ENCODE results near the gene KLHL3.
A peak's percentile ranks its signal among the peaks of the same experiment; 100 is the strongest.
"Not testable (repeated sequence)": the region's sequence is repeated elsewhere in the genome, so short reads cannot be mapped to it uniquely, and the experiment has no call there.

The KLHL3 gene

DNA sequence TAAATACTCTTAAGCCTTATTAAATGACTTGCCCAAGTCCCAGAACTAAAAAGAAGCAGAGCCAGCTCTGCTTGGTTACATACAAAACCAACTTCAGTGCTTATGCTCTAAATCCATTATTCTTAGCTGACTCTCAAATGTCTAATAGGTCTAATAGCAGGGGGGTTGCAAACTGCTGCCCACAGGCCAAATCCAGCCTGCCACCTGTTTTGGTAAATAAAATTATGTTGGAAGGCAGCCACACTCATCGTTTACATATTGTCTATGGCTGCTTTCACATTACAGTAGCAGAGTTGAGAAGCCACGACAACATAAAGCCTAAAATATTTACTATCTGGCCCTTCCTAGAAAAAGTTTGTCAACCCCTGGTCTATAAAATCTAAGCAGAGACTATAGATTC, 69.0 kb downstream of the KLHL3 start:
- DNase-seq (ENCODE audit: low read depth): no peak

DNA sequence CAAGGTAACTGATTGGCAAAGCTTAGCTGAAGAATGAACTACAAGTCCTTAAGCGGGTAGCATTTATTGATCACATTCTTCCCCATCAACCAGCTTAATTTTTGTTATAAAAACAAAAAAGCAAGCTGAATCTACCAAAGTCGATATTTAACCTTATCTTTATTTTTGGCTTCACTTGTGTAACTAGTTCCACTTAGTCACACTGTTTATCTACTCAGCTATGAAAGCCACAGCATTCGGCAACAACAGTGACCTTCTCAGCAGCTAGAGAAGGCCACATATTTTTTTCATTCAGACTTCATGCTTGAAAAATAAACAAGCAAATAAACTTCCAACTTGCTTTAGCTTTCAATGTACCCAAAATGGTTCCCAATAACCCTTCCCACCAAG, 69.4 kb downstream of the KLHL3 start:
- DNase-seq (ENCODE audit: low read depth): no peak

DNA sequence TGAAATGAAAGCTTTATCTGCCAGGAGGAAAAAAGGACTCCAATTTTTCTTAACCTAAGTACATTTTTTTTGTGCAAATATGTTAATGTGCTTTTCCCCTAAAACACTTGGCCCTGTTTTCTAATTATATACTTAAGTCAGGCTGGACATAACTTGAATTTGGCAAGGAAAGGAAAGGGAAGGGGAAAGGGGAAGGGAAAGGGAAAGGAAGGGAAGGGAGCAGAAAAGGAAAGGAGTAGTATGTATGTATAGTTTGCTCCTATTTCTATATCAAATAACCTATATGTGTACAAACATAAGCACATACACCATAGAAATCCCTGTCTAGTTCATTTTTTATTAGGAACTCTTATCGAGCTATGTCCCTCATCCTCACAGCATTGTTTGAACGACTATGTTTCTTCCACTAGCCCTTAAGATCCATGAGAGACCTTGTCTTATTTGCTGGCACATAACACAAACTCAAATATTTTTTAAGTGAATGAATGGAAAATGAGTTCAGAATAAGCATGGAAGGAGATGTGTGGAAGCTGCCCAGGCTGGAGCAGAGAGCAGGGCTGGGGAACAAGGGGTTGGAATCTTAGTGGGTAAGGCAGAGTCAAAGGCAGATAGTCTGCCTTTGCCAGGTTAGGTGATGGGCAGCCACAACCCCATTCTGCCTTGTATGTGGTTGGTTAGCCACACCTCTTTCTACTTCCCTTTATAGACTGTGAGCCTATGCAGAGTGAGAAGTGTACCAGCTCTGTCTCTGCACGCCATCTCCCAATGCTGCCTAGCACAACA, 70.0 kb downstream of the KLHL3 start:
- no peak for DNase-seq (ENCODE audit: low read depth)

DNA sequence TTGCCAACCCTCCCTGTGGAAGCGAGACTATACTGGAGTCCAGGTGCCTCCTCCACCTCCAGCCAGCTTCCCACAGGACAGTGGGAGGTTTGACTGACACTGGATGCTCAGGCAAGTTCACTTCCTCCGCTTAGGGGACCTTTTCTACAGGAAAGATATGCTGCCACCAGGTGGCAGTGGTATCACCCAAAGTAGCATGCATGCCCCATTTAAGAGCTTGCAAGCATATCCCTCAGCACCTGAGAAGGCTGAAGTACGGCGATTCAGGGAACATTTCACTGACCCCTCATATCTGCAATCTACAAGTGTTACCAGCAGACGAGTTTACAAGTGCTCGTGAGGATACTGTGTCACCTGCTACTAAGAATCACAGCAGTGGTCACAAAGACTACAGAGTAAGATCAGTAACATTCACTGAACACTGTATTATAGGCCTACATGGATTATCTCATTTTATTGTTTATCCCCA, 75.5 kb downstream of the KLHL3 start:
- peak; percentile 51 for DNase-seq (ENCODE audit: low read depth)

DNA sequence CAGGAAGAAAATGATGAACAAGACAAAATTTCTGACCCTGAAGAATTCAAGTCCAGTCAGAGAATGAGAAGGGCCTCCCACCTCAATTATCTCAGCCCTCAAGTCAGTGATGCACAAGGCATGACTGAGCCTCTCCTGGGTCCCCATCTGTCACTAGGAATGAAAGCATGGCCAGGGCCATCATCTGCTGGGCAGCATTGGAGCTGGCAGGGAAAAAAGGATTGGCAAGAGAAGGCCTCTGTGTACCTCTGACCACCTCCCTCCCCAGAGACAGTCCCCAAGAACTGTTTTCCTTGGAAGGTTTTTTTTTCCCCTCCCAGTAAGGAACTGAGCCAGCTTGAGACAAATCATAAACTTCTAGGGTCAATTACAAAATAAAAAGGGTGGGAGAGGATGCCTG, 76.7 kb downstream of the KLHL3 start:
- DNase-seq (ENCODE audit: low read depth): no peak

DNA sequence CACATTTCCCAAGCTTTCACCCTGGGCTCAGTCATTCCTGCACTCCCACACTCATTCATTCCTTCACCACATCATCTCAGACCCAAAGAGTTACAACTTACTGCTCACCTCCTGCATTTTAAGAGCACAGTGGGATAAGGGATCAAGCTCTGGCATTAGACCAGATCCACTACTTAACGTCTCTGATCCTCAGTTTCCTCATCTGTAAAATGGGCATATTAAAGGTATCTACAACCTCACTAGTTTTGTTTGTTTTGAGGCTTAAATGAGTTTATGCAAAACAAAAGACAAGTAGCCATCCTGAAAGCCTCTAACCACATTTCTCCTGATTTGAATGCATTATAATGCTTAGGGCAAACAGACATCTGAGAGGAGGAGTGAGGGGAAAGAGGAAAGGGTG, 77.6 kb downstream of the KLHL3 start:
- DNase-seq (ENCODE audit: low read depth): no peak

DNA sequence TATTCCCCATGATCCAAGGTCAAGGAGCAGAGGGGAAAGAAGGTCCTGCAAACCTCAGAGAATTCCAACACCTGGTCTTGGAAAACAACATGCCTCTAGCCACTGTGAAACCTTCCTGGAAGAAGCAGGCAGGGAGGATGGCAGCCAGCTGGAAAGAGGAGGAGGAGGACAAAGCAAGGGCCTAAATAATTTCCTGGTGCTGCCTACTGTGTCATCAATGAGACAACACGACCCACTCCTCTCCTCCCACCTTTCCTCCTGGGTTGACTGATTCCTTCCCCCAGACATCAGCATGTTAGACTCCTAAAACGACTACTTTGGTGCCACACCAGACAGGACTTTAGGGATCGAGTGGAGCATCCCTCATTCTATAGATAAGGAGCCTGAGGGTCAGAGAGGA, 78.8 kb downstream of the KLHL3 start:
- no peak for DNase-seq (ENCODE audit: low read depth)

DNA sequence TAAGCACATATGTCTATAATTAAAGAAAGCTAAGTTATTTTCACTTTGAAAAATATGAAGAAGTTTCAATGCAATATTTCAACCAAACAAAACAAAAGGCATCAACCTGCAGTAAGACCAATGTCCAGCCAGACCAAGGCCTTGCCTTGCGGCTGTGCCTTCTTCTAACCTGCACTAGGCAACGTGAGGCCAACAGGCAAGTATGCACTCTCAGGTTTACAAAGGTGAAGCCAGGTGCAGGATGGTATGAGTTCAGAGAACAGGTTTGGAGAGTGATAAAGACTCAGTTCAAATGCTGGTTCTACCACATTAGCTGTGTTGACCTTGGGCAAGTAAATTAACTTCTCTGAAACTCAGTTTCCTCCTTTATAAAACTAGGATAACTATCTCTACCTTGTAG, 79.3 kb downstream of the KLHL3 start:
- no peak for DNase-seq (ENCODE audit: low read depth)

DNA sequence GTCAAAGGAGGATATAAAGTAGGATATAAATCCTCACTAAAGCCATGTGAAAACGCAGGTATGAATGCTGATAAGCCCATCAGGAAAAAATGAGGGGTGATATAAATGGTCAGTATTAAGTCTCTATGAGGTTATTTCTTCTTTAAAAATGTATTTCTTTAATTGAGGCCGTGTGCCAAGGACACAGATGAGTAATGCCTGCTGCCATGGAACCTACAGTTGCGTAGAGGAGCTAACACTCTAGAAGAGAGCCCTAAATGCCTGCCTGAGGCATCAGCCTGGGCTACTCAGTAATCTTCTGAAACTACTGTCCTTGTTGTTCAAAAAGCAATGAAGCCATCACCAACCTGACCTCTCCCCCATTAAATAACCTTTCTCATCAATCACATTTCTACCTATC, 84.9 kb downstream of the KLHL3 start:
- DNase-seq (ENCODE audit: low read depth): no peak

DNA sequence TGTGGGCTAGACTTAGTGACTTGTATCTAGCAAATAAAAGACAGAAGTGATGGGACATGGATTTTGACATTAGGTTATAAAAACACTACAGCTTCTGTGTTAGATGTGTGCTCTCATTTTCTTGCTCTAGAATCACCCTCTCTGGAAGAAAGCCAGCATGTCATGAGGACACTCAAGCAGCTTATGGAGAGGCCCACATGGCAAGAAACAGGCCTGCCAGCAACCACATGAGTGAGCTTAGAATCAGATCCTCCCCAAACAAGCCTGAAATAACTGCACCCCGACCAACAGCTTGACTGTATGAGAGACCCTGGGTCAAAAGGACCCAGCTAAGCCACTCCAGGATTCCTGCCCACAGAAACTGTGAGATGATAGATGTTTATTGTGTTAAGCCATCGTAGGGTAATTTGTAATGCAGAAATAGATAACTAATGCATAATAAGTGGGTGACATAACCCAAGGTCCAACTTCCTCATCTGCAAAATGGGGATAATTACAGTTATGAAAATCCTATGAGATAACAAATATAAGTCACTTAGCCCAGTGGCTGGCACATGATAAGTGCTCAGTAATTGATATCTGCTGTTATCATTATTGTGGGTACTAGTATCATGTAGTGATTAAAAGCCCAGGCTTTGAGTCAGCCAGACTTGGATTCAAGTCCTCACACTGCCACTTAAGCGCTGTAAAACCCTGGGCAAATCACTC, 86.5 kb downstream of the KLHL3 start:
- DNase-seq (ENCODE audit: low read depth): no peak

DNA sequence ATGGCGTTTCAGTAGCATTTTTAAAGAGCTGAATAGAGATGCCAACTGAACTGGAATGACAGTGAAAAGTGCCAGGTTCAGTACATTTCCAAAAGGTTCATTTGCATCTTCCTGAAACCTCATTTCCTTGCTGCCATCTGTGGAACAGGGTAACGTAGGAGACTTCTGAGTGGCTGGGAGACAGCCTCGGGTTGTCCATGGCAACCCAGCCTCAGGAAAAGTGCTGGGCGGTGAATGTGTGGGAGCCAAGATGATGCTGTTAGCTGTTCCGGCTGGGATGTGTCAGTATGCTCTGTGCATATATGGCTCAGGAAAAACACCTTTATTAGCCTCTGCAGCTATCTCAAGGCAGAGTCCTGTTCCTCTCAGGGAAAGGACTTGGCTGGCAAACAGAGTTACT, 87.5 kb downstream of the KLHL3 start:
- DNase-seq (ENCODE audit: low read depth): no peak

DNA sequence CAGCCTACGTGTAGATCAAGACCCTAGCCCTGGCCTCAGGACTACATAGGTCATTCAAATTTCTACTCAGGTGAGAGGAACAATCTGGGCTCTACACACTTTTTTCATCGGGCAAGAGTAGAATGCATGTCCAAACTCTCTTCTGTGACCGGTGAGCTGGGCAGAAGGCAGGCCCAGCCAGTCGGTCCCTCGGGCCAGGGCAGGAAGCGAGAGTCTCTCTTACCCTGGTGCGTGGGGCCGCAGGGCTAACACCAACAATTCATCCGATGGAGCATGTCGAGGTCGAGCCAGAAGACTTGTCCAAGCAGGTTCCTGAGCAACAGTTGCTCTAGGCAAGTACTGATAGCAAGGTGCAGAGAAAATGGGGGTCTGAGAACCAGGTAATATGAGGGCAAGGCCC, 88.5 kb downstream of the KLHL3 start:
- DNase-seq (ENCODE audit: low read depth): no peak

DNA sequence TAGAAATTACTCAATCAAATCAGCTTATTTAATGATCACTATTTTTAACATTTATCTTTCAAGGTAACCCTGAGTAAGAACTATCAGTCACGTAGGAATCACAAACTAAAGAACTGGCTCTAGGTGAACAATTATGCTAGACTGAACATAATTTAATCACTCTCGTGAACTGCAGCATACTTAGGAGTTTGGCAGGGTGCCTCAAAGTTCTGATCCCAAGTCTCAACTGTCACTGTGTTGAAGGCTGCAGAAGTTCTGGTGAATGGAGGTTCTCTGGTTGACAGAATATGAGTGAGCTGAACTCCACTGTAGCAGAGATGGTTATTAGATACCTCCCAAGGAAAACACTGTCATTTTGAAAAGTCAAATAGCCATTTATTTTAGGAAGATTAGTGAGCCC, 89.1 kb downstream of the KLHL3 start:
- DNase-seq (ENCODE audit: low read depth): no peak

DNA sequence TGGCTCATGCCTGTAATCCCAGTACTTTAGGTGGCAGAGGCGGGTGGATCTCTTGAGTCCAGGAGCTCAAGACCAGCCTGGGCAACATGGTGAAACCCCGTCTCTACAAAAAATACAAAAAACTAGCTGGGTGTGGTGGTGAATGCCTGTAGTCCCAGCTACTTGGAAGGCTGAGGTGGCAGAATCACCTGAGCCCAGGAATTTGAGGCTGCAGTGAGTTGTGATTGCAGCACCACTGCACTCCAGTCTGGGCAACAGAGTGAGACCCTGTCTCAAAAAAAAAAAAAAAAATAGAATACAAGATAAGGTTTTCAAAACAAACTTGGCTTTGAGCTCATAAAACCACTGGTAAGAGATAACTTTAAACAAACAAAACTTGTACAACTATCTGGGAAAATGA, 92.8 kb downstream of the KLHL3 start:
- DNase-seq (ENCODE audit: low read depth): not testable (repeated sequence)

DNA sequence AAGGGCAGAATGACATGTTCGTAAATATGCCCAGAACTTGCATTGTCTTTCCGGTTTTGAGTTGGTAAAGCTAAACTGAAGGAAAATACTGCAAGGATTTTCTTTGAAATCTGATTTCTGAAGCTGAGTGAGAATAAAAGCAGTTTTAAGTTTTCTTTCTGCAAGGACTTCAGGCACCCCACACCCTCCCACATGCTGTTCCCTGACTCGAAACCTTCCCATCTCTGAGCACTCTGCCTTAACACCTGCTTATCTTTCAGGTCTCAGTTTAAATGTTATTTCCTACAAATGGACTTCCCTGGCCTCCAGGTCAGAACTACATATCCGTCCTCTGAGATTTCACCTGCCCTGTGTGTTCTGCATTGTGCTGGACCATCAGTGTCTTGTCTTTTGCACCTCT, 93.8 kb downstream of the KLHL3 start:
- no peak for DNase-seq (ENCODE audit: low read depth)

DNA sequence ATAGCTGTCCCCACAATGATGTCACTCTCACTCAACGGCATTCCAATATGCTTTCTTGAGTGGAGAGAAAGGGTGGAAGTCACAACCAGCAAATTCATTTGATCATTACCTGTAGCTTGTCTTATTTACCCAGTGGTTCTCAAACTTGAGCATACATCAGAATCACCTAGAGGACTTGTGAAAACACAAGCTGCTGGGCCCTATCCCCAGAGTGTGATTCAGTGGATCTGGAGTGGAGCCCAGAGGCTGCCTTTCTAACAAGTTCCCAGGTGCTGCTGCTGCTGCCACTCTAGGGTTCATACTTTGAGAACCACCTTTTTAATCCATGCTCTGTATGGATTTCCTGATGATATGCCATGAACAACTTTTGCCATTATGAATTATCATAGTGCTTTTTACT, 94.7 kb downstream of the KLHL3 start:
- no peak for DNase-seq (ENCODE audit: low read depth)

DNA sequence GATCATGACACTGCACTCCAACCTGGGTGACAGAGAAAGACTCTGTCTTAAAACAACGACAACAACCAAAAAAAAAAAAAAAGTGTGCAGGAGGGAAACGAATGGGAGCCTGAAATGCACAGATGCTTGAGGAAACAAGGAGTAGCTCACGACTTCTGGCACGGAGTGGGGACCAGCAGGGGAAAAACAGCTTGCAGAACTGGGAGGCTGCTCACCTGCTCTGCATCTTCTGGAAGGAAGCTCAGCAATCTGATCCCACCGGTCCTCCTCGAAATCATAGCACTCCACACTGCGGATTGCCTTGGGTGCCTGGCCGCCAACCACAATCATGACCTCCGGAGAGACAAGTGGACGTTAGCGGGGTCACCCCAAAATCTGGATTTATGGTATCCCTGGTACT, 96.2 kb downstream of the KLHL3 start:
- no peak for DNase-seq (ENCODE audit: low read depth)

DNA sequence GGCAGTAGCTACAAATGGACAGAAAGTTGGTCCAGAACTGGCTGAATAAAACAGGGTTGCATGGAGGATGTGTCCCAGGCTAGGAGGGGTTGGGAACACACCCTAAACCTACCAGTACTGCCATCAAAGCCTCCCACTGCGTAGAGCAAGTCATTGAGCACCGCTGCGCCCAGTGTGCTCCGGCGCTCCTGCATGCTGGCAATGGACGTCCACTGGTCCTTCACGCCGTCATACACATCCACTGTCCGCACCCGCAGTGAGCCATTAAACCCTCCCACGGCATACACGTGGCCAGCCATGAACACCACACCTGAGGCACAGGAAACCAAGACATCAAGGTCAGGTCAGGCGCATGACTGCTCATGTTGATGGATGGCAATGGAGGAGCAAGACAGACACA, 97.0 kb downstream of the KLHL3 start:
- no peak for DNase-seq (ENCODE audit: low read depth)

DNA sequence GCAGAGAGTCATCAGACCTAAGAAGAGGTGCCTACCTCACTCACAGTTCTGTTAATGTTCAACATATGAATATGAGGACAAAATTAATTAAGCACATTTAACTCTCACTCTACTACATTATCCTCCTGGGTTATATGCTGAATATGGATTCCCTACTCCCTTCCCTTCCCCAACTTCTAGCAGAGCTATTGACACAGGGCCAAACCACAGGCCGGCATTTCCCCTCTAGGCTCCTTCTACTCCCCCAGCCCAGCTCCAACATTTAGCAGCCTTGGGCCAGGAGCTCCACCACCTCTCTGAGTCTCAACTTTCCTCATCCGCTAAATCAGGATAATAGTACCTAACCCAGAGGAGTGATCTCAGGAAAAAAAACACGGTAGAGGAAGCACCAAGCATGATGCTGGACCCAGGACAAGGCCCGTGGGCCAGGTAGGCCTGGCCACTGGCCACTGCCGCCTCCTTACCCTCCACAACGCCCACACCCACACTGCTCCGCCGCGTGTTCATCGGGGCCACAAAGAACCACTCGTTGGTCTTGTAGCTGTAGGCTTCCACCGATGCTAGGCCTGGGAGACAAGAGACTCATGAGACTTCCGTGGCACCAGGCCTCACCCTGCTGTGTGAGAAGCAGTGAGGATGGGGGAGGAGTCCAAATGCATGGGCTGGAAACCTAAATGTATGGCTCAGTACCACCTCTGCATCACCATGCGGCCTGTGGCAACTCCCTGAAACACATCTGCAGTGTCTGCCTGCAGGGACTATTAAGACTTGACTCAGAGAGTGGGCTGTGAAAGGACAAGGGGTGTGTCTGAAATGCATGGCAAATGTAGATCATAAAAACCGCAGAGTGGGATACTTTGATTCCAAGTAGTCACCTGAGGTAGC, 98.8 kb downstream of the KLHL3 start:
- no peak for DNase-seq (ENCODE audit: low read depth)

DNA sequence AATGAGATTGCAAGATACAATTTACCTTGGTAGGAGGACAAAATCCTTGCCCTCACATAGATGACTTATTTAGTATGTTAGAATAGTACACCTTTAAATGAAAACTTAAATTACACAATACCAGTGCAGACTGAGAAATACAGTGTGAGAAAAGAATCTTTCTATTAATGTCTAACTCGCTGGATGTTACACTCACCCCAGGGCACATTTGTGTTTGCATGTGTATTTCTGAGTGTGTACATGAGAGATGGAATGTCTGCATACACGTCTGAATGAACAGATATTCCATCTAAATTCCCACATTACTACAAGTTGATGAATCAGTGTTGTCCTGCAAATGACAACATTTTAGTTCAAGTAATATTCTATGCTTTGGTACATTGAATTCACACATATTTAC, 99.8 kb downstream of the KLHL3 start:
- DNase-seq (ENCODE audit: low read depth): no peak

DNA sequence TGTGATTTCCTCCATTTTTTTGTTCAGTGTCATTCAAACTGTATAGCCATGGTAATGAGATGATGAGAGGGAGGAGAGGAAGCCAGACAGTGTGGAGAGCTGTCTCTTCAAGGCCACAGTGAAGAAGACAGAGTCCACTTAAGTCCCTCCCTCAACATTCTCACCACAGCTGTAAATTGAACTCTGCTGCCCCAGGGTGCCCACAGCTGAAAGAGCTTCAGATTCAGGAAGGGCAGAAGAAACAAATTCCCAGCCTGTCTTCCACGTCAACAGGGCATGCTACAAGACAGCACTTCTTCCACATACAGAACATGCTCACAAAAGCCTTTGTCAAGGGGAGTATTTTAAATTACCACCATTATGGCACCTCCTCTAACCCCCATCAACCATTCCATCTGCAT, 100.4 kb downstream of the KLHL3 start:
- no peak for DNase-seq (ENCODE audit: low read depth)

DNA sequence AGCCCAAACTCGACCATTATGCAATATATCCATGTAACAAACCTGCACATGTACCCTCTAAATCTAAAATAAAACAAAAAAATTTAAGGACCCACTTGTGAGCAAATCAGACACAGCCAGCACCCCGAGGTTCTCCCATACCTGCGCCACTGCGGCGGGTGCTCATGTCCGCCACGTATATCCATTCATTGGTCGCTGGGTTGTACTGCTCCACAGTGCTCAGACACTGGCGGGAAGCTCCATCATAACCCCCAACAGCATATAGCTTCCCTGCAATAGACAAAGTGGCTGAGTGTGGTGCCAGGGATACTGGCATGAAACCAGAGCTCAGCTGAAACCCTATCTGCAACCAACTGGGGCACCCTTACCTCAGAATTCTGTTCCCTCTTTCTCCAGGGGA, 102.0 kb downstream of the KLHL3 start:
- DNase-seq (ENCODE audit: low read depth): no peak

DNA sequence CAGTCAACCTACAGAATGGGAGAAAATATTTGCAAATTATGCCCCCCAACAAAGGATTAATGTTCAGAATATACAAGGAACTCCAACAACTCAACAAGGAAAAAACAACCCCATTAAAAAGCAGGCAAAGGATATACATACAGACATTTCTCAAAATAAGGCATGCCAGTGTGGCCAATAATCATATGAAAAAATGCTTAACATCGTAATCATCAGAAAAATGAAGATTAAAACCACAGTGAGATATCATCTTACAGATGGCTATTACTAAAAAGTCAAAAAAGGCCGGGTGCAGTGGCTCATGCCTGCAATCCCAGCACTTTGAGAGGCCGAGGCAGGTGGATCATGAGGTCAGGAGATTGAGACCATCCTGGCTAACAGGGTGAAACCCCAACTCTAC, 103.2 kb downstream of the KLHL3 start:
- no peak for DNase-seq (ENCODE audit: low read depth)

Data from stimulated activated CD8-positive, alpha-beta memory T cell treated with anti-CD3 and anti-CD28 coated beads, Interleukin-7, amount 100 ng/mL, for 24 hours (primary cell).